GM12874 (cell line): Measurements from ENCODE around the gene PLEKHA5.

Source experiments
- CTCF ChIP-seq: IDR thresholded peaks from 2 replicates; pipeline ENCODE4 v1.5.1; 2011; ENCODE audit warnings: low read depth, mild to moderate bottlenecking, control low read depth, low read length, moderate library complexity; ENCODE audit not compliant: insufficient read depth

Gene PLEKHA5

GRCh38 chr12:19095331-19095730 is 34.2 kb upstream of the PLEKHA5 start:
- no peak for TF ChIP-seq CTCF

- TF ChIP-seq CTCF = no peak
Measured at GRCh38 chr12:19095756-19096480, 33.6 kb upstream of the PLEKHA5 start.

GRCh38 chr12:19105463-19105862 is 24.1 kb upstream of the PLEKHA5 start:
- no peak for TF ChIP-seq CTCF

- TF ChIP-seq CTCF = no peak
Measured at GRCh38 chr12:19107750-19108149, 21.8 kb upstream of the PLEKHA5 start.

GRCh38 chr12:19110221-19110940 is 19.2 kb upstream of the PLEKHA5 start:
- no peak for TF ChIP-seq CTCF

- no peak for TF ChIP-seq CTCF
Measured at GRCh38 chr12:19113464-19113863, 16.1 kb upstream of the PLEKHA5 start.

GRCh38 chr12:19115285-19115684 is 14.2 kb upstream of the PLEKHA5 start:
- TF ChIP-seq CTCF = no peak
